ENCODE data around the gene ABL1.

The ABL1 gene

GRCh38 chr9:130893341-130894101 is 58.5 kb downstream of the ABL1 start:
- DNase-seq = no peak

- no peak for DNase-seq
Measured at GRCh38 chr9:130894546-130894945, 59.5 kb downstream of the ABL1 start.

GRCh38 chr9:130895038-130895437 is 60.0 kb downstream of the ABL1 start:
- DNase-seq = no peak

- no peak for DNase-seq
Measured at GRCh38 chr9:130895481-130896232, 60.6 kb downstream of the ABL1 start.

- DNase-seq = no peak
Measured at GRCh38 chr9:130896233-130897014, 61.4 kb downstream of the ABL1 start, which contains the start of gene QRFP. Gene QRFP (minus strand): TSS chr9:130896812. CDS start chr9:130893838, 2,974 bp downstream.

- no peak for DNase-seq
Measured at GRCh38 chr9:130897105-130897751, 62.2 kb downstream of the ABL1 start.

- no peak for DNase-seq
Measured at GRCh38 chr9:130897848-130898551, 62.9 kb downstream of the ABL1 start.

- DNase-seq = no peak
Measured at GRCh38 chr9:130898552-130898852, 63.4 kb downstream of the ABL1 start.

GRCh38 chr9:130899051-130899748 is 64.1 kb downstream of the ABL1 start:
- no peak for DNase-seq

GRCh38 chr9:130900701-130901497 is 65.8 kb downstream of the ABL1 start:
- DNase-seq = no peak

- DNase-seq = no peak
Measured at GRCh38 chr9:130901498-130902203, 66.6 kb downstream of the ABL1 start.

GRCh38 chr9:130902204-130903185 is 67.4 kb downstream of the ABL1 start:
- no peak for DNase-seq

- DNase-seq = no peak
Measured at GRCh38 chr9:130903194-130904069, 68.4 kb downstream of the ABL1 start.

GRCh38 chr9:130904070-130905044 is 69.3 kb downstream of the ABL1 start:
- DNase-seq = no peak

GRCh38 chr9:130905125-130905901 is 70.3 kb downstream of the ABL1 start:
- DNase-seq = no peak

Data from fibroblast of skin of right quadriceps (primary cell).